Pancreas (tissue), 10 donors: ENCODE results near the gene RAD51C. TPM values are rescaled to one million over a fixed set of nuclear protein-coding genes. Genes with fewer than 3 reads are reported as not detected.
"Not testable (repeated sequence)": the region's sequence is repeated elsewhere in the genome, so short reads cannot be mapped to it uniquely, and the experiment has no call there.

Source experiments
- ATAC-seq, 4 donors: fragments of 200-7000 bp; cut with Tn5 transposase; one replicate each; pipeline versions ENCODE4 v1.8.0 to v1.9.1; 2020; ENCODE audit warnings: mild to moderate bottlenecking in 4 of 4, moderate library complexity in 4 of 4
- DNase-seq, 6 donors: peaks; one replicate each; pipeline ENCODE4 v3.0.0-alpha.2; 2020
- FAIRE-seq: peaks from 2 replicates; lab custom pipeline; 2012; peaks lifted over from hg19 to GRCh38; lab: Jason Lieb, UNC
- H3K27ac ChIP-seq, 4 donors: fragments of 200-600 bp; sonication (generic); 1 replicate in 3 of 4; 2 replicates in 1 of 4; pipeline versions ENCODE4 v1.5.0 to v1.8.0; 2020
- H3K27me3 ChIP-seq, 4 donors: fragments of 200-600 bp; one replicate each; pipeline ENCODE4 v1.8.0; 2021
- H3K36me3 ChIP-seq, 3 donors: fragments of 200-600 bp; sonication (generic) in 1 of 3; one replicate each; pipeline versions ENCODE4 v1.5.0 to v1.8.0; 2020 to 2021
- H3K4me1 ChIP-seq, 3 donors: fragments of 200-600 bp; one replicate each; pipeline ENCODE4 v1.8.0; 2021
- H3K4me3 ChIP-seq, 4 donors: fragments of 200-600 bp; sonication (generic) in 2 of 4; one replicate each; pipeline versions ENCODE4 v1.5.0 to v1.8.0; 2020 to 2021
- H3K9me3 ChIP-seq, 4 donors: fragments of 200-600 bp; one replicate each; pipeline ENCODE4 v1.8.0; 2021
- WGBS, 2 donors: extraction: QIAGEN DNeasy Blood & Tissue Kit; methylation state at CpG; one replicate each; pipeline ENCODE4 v1.1.7; 2013; 5-methylcytosine and 5-hydroxymethylcytosine counted together
- intact Hi-C, 3 donors: fragments of 100-400 bp; cut with DNase I; formaldehyde crosslinking; loops; one replicate each; pipeline versions ENCODE4 v1.11.1 to v1.14.2; 2022
- polyA plus RNA-seq, 2 donors: library from polyadenylated mRNA; stranded (reverse); fragments of 200-250 nt; gene quantifications; one replicate each; pipeline ENCODE4 v1.2.3, GENCODE V29; 2013
- total RNA-seq, 6 donors: library from RNA; stranded (reverse); fragmentation: NEBNext Ultra II Directional in 4 of 6; extraction: Animal tissue kit (Norgen Biotek cat#: 25700) in 4 of 6; gene quantifications; one replicate each; pipeline versions ENCODE4 v1.2.1 to v1.2.4, GENCODE V29; 2021 to 2023
- TF ChIP-seq, protein P1 (sequence below), 4 donors: fragments of 200-600 bp; sonication (generic) in 3 of 4; IDR thresholded peaks; one replicate each; pipeline versions ENCODE4 v1.5.0 to v1.8.0; 2021; ENCODE audit warnings: antibody characterized with exemption in 4 of 4
- donor health status: healthy with polysubstance abuse.
- donor health status: DM: no; HTN: no; CAD: no; lungs with moderate emphysema.
- donor health status: DM: no; HTN: no; CAD: no.
- donor health status: control.
- donor health status: control.
- donor health status: Bipolar disorder and iron deficiency.
- donor health status: DM: yes; HTN: yes; CAD: no.
- donor health status: DM: no; HTN: no; CAD: no.
- donor health status: DM: no; HTN: no; CAD: no.
- donor health status: DM: yes; HTN: yes; CAD: no.

RAD51C gene
- total and polyA plus RNA-seq, 8 donors = 3.7 to 12.8 (median 8.3) TPM

DNA sequence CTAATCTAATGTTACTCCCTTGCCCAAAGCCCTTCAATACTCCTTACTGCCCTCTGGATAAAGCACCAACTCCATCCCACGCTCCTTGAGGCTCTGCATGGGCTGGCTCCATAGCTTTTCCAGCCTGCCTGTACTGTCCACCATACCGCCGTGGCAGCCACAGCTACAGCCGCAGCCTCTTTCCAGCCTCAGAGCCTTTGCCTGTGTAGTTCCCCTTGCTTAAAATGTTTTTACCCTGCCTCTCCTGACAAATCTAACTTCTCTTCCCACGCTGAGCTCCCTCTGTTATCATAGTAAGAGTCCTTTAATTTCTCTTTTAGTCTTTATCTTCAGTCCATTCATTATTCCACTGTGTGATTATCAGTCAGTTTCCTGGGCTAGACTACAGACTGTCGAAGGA, 22.5 kb upstream of the RAD51C start:
- H3K4me1 ChIP-seq = no peaks in the 10 kb centered on the region
- H3K27ac ChIP-seq = no peak overlapping the region
- H3K36me3 ChIP-seq = no peaks in the 10 kb centered on the region
- no peak overlapping the region for H3K4me3 ChIP-seq
- H3K27me3 ChIP-seq = no peaks in the 10 kb centered on the region
- H3K9me3 ChIP-seq = no peaks in the 10 kb centered on the region
- 43 to 57% methylated on average over 6 of the region's 6 CpGs for WGBS, 2 donors
- intact Hi-C loops = no loop called here
- ATAC-seq (no peak), DNase-seq (no peak), FAIRE-seq (no peak)
- TF ChIP-seq, protein P1, sequence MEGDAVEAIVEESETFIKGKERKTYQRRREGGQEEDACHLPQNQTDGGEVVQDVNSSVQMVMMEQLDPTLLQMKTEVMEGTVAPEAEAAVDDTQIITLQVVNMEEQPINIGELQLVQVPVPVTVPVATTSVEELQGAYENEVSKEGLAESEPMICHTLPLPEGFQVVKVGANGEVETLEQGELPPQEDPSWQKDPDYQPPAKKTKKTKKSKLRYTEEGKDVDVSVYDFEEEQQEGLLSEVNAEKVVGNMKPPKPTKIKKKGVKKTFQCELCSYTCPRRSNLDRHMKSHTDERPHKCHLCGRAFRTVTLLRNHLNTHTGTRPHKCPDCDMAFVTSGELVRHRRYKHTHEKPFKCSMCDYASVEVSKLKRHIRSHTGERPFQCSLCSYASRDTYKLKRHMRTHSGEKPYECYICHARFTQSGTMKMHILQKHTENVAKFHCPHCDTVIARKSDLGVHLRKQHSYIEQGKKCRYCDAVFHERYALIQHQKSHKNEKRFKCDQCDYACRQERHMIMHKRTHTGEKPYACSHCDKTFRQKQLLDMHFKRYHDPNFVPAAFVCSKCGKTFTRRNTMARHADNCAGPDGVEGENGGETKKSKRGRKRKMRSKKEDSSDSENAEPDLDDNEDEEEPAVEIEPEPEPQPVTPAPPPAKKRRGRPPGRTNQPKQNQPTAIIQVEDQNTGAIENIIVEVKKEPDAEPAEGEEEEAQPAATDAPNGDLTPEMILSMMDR (IDR thresholded peaks at IDR 0.05) = no peak

DNA sequence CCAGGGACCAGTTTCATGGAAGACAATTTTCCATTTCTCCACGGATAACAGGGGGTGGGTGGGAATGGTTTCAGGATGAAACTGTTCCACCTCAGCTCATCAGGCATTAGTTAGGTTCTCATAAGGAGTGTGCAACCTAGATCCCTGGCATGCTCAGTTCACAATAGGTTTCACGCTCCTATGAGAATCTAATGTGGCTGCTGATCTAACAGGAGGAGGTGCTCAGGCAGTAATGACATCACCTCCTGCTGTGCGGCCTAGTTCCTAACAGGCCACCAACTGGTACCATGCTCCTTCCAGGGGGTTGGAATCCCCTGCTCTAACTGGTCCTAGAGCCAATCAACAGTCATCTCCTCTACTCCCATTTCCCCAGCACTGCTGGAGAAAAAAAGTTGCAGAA, 20.4 kb upstream of the RAD51C start:
- Histone ChIP-seq H3K36me3 (no peaks in the 10 kb centered on the region), H3K4me1 (no peaks in the 10 kb centered on the region), H3K27me3 (no peaks in the 10 kb centered on the region), H3K27ac (no peak overlapping the region), H3K9me3 (no peaks in the 10 kb centered on the region), H3K4me3 (no peak overlapping the region)
- intact Hi-C loops = no loop called here
- no peak for ATAC-seq
- no peak for FAIRE-seq
- 79 to 90% methylated on average over 3 of the region's 3 CpGs for WGBS, 2 donors
- TF ChIP-seq, protein P1 (IDR thresholded peaks at IDR 0.05) = no peak
- DNase-seq = no peak

DNA sequence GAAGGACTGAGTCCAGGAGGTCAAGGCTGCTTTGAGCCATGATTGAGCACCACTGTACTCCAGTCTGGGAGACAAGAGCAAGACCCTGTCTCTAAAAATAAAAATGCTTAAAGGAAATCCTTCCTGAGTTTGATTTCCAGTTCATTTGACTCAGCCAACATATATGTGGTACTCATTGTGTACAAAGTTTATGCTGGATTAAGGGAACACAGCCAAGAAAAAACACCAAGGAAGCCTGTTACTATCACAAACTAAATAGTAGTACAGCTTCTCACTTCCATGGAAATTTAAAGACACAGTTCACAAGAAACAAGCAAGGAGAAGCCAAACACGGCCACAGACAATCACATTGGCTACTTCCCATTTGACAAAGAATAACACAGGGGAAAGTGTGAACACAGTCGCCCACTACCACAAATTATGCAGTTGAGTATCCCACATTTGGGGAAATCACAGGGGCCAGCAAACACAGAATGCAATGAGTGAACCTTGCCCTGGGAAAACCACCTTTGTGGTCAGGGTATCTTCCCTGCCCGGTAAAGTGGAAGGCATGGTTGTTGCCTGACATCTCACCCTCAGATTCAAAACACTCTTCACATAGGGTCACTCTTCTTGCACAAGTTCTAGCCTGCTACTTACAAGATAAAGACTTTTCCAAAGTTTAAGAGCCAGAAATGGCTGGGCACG, 15.1 kb upstream of the RAD51C start:
- no peaks in the 10 kb centered on the region for H3K9me3 ChIP-seq
- H3K36me3 ChIP-seq = no peaks in the 10 kb centered on the region
- WGBS, 2 donors = 46 to 56% methylated on average over 4 of the region's 4 CpGs
- no peaks in the 10 kb centered on the region for H3K27me3 ChIP-seq
- intact Hi-C loops = no loop called here
- TF ChIP-seq, protein P1 (IDR thresholded peaks at IDR 0.05) = no peak
- no peak overlapping the region for H3K27ac ChIP-seq
- H3K4me3 ChIP-seq = no peak overlapping the region
- DNase-seq = no peak
- no peaks in the 10 kb centered on the region for H3K4me1 ChIP-seq
- ATAC-seq = peak in 1 of 4 donors; percentile 45
- FAIRE-seq = no peak

DNA sequence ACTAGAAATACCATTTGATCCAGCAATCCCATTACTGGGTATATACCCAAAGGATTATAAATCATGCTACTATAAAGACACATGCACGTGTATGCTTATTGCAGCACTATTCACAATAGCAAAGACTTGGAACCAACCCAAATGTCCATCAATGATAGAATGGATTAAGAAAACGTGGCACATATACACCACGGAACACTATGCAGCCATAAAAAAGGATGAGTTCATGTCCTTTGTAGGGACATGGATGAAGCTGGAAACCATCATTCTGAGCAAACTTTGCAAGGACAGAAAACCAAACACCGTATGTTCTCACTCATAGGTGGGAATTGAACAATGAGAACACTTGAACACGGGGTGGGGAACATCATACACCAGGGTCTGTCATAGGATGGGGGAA, 14.1 kb upstream of the RAD51C start:
- WGBS, 2 donors = 76 to 82% methylated on average over 5 of the region's 5 CpGs
- H3K4me3 ChIP-seq, H3K9me3 ChIP-seq, DNase-seq, intact Hi-C loops, H3K27me3 ChIP-seq, H3K4me1 ChIP-seq, H3K27ac ChIP-seq, ATAC-seq, H3K36me3 ChIP-seq, FAIRE-seq: not testable (repeated sequence)

DNA sequence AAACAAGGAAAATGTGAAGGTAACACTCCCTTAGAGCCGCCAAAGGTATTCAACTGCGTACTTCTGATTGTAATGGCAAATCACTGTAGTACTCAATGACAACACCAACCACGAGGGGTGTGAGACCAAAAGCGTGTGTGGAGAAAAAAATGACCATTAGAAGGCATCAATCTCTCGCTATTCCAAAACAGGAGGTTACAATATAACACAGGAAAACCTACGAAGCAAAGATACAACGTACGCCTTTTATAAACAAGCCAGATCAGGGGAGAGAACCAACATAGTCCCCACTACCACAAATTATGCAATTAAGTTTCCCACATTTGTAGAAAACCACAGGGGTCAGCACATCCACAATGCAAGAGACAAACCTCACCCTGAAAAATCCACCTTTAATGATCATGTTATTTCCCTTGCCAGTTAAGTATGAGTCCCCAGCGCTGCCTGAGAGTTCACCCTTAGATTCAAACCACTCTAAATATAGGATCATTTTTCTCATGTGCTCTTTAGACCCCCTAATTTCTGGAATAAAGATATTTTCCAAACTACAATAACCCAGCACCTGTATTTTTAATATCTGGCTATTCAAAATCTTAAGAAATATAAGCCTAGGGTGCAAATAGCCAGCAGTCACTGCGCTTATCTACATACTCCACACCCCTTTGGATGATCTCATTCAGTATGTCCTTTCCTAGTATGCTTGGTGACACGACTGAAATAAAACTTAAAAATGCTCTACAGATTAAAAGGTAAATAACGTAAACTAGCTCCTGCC, 13.0 kb upstream of the RAD51C start:
- FAIRE-seq = no peak
- TF ChIP-seq, protein P1 (IDR thresholded peaks at IDR 0.05) = no peak
- no peaks in the 10 kb centered on the region for H3K4me1 ChIP-seq
- no peak for DNase-seq
- ATAC-seq = no peak
- WGBS, 2 donors = 53 to 55% methylated on average over 12 of the region's 12 CpGs
- no peaks in the 10 kb centered on the region for H3K27me3 ChIP-seq
- H3K9me3 ChIP-seq = no peaks in the 10 kb centered on the region
- no peaks in the 10 kb centered on the region for H3K36me3 ChIP-seq
- intact Hi-C loops = no loop called here
- no peak overlapping the region for H3K4me3 ChIP-seq
- H3K27ac ChIP-seq = no peak overlapping the region
